ENCODE results near the gene ZNF135.

The ZNF135 gene

DNA sequence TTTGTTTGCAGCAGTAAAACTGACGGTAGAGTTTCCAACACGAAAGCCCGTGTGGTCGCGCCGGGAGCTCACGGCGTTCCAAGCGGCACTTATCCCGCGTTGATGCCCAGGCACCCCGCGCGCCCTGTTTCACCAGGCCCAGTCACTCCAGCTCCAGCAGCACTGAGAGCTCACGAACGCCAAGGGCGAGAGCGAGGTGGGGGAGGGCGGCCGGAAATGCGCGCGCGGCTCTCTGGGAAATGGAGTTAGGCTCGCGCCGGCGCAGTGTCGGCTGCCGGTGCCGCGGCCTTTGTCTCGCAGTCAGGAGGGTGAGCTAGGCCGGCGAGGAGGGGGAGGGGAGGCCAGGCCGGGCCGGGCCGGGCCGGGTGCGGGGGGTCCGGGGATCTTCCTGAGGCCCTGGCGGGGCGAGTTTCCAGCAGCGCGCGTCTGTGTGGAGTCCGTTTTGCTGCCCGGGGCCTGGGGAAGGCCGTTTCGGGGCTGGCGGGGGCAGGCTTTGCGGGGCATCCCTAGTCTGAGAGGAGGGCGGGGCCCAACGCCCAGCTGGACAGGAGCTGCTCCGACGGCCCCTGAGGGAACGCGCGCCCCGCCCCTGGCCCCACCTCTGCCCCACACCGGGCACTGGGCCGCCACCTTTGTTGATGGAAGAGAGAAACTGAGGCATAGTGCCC is at the start of gene ZNF135:
ZNF135 (plus strand) TSS at position 280 of the 668 bp plus-strand sequence. CDS start 721 bp downstream, outside the sequence.
- DNase-seq (ENCODE audit: low read depth in 3 of 3) = peak; percentile 21 to 38 (median 22)

DNA sequence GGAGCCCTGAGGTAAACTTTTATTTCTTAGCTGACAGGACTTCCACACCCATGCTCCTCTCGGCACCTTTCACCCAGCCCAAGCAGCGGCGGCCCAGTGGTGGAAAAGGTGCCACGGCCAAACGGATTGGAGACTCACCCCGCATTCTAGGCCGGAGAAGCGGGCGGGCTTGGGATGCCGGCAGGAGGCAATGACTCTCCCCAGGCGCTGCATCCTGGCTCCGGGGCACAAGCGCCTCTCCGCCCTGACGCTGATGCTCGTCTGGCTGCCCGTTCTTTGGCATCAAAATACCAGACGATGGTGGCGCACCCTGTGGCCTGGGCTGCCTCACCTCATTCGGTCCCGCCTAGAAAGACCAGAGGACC is 49.8 kb upstream of the ZNF135 start:
- DNase-seq (ENCODE audit: low read depth in 3 of 3) = no peak

DNA sequence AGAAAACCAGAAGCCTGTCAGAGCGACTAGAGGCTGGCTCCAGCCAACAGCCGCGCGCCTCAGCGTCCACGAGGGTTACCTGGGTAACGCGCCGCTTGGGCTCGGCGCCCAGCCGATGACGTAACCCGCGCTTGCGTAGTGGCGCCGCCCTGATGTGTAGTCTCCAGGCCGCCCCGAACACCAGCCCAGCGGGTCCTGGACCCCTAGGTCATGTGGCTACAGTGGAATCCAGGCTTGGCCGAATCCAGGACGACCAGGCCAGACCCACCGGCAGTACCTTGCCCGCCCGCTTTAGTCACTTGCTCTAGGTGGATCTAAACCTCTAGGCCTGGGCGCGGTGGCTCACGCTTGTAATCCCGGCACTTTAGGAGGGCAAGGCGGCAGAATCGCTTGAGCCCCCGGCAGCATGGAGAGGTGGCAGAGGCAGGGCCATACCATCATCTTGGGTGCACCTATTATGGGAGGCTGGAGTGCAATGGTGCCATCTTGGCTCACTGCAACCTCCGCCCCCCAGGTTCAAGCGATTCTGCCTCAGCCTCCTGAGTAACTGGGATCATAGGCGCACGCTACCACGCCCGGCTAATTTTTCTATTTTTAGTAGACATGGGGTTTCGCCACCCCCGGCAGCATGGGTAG is 49.3 kb upstream of the ZNF135 start:
- DNase-seq (ENCODE audit: low read depth in 3 of 3) = peak in 2 of 3 experiments; percentile 9 to 13

DNA sequence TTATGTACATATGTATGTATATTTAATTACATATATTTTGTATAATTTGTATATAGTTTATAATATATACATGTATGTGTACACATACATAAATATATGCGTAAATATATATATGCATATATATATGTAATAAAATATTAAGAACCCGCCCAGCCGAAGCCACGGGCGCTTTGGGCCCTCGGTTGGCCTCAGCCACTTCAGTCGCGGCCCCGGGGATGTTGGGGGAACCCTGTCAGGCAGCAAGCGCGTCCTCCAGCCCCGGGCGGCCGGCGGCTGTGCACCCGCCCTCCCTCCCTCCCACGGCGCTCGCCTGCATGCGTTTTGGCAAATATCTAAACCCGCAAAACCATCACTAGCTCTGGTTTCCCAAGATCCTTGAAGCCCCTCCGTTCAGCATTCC is 48.6 kb upstream of the ZNF135 start:
- DNase-seq (ENCODE audit: low read depth in 3 of 3) = no peak

DNA sequence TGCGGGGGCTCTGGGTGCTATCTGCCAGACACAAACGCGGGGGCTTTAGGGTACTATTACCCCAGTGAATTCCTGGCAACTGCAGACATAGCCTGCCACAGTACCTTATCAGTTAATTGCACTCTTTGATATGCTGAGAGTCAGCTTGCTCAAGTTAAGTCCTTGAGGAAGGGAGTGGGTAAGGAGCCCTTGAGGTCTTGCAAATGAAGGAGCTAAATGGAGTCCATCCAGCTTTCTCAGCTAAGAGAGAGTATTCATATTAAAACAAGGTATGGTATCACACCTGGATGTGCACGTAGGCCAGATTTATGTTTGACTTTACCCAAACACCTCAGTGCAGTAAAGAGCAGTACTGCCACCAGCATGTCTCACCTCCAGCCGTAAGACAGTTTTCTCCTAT is 44.9 kb upstream of the ZNF135 start:
- no peak for DNase-seq (ENCODE audit: low read depth in 3 of 3)

DNA sequence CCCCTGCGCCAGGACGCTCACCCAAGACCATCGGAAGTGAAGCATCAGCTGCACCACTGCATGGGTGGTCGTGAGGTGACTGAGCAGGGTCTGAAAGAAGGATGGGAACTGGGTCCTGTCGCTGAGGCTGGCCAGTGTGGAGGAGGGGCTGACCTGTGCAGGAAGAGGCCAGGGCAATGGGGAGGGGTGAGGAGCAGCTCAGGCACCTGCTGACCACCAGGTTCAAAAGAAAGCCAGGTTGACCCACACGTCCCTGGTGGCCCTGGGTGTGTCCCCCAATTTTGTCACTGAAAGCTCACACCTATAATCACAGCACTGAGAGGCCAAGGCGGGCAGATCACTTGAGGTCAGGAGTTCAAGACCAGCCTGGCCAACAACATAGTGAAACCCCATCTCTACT is 39.0 kb upstream of the ZNF135 start:
- no peak for DNase-seq (ENCODE audit: low read depth in 3 of 3)

DNA sequence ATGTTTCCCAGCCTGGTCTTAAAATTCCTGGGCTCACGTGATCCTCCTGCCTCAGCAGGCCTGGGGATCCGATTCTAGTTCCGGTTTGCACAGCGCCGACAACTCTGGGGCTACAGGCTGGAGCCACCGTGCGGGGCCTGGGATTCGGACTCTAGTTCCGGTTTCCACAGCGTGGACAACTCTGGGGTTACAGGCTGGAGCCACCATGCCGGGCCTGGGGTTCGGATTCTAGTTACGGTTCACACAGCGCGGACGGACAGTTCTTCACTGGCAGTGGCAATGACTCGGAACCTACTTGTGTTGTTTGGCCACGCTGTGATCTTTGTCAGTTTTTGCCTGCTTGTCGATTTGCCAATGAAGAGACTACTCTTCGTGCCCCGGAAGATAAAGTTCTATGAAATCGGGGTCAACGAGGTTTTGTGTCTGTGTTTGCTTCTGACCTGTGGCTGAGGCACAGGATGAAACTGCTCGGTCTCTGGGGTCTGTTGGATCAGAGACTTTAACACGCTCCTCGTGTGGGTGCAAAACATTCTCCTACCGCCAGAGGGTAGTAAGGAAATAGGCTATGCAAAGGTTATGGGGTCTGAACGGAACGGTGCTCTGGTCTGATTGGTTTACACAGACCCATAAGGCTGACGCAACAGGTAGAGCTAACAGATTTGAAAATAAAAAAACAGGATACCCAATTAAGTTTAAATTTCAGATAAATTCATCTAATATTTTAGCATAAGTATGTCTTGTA is 37.4 kb upstream of the ZNF135 start:
- DNase-seq (ENCODE audit: low read depth in 3 of 3) = no peak

DNA sequence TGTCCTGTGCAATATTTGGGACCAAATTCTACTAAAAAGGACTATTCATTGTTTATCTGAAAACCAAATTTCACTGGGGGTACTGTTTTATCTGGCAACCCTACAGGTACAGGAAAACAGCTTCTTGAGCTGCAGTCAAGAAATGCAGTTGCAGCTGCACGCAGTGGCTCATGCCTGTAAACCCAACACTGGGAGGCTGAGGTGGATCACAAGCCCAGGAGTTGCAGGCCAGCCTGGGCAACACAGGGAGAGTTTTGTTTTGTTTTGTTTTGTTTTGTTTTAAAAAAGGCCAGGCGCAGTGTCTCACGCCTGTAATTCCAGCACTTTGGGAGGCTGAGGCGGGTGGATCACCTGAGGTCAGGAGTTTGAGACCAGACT is 36.8 kb upstream of the ZNF135 start:
- no peak for DNase-seq (ENCODE audit: low read depth in 3 of 3)

DNA sequence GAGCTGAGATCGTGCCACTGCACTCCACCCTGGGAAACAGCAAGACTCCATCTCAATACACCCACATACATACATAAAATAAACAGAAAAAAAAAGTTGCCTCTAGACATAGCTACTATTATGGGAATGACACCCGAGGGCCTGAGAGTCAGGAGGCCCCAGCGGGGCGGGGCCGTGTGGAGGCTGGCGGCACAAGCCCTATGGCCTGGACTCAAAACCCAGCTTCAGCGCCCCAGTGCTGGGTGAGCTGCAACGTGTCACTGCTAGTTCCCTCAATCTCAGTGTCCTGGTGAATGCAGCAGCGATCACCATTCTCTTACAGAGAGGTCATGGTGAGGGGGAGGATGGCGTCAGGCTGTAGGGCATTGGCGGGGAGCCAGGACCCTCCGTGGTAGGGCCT is 34.4 kb upstream of the ZNF135 start:
- no peak for DNase-seq (ENCODE audit: low read depth in 3 of 3)

DNA sequence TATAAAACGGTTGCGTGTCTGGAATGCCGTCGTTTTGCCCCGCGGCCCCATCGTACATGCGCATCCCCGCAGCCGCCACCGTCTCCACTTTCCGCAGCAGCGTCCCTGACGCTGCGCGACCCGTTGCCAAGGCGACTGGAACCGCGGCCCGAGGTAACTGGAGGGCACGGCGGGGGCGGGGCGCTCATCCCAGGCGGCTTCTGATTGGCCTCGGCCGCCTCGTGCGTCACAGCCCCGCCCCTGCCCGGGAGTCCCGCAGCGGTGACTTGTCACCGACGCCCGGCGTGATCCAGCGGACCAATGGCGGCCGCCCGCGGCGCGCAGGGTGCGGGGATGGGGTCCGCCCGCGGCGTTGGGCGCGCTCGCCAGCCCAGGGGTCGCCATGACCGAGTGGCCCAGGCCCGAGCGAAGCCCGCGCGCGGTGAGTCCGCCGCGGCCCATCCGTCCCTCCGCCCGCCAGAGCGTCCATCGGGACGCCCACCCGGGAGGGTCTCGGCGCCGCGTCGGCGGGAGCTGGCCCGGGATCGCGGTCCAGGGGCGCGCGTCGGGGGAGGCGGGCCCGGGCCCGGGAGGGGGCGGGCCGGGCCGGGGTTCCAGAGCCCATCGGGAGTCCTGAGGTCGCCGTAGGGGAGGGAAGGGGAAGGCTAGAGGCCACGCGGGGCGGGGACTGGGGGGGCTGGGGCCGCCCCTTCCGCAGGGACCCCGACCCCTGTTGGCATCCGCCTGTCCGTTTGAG is 25.2 kb upstream of the ZNF135 start, which contains the start of gene ZSCAN1:
ZSCAN1 (plus strand) TSS at position 285 of the 736 bp plus-strand sequence. CDS start 3,812 bp downstream, outside the sequence.
- DNase-seq (ENCODE audit: low read depth in 3 of 3) = peak in 1 of 3 experiments; percentile 1

DNA sequence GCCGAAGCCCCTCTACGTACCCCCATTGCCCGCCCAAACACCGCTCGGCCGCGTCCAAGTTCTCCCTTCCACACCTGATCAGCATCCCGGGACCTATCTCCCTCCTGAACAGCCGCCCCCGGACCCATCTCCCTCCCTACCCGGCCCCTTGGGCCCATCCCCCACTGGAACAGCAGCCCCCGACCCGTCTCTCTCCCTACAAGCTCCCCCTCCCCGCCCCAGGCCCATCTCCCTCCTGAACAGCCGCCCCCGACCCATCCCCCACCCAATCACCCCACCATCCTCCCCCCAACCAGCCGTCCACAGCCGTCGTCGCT is 24.6 kb upstream of the ZNF135 start:
- DNase-seq (ENCODE audit: low read depth in 3 of 3) = no peak

DNA sequence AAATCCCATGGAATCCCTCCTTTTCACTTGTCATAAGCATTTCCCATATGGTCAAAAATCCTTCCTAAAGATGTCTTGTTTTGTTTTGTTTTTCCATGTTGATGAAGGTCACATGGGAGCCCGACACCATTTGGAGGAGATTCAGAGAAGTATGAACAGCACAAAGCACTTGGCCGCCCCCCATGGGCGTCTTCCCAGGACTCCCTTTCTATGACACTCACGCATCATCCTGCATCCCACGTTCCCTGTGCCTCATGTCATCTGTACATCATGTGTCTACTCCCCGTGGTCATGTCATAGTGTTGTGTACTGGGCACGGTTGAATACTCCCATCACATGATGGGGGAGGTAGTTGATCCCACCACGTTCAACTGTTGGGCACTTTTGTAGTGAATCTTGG is 23.2 kb upstream of the ZNF135 start:
- no peak for DNase-seq (ENCODE audit: low read depth in 3 of 3)

DNA sequence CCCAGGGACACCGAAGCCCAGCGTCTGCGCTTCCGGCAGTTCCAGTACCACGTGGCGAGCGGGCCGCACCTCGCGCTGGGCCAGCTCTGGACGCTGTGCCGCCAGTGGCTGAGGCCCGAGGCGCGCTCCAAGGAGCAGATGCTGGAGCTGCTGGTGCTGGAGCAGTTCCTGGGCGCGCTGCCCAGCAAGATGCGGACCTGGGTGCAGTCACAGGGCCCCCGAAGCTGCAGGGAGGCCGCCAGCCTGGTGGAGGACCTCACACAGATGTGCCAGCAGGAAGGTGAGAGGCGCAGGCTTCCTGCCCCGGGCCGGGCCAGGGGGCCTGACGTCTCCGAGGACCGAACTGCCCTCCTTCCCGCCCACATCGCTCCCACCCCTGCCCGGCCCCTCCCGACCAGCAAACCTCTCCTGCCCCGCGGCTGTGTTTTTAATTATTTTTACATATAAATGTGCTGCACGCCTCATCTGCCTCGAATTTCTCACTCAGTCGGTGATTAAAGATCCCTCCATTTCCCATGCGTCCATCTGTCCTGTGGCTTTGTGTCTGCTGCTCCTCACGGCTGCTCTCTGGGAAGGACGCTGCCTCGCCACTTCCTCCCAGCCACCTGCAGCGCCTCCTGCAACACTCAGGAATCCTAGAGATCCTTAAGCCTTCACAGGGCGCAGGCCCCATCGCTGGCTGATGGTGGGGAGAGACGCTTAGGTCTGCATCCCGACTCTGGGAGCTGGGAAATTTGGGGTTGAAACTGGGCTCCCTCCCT is 21.0 kb upstream of the ZNF135 start:
- no peak for DNase-seq (ENCODE audit: low read depth in 3 of 3)

DNA sequence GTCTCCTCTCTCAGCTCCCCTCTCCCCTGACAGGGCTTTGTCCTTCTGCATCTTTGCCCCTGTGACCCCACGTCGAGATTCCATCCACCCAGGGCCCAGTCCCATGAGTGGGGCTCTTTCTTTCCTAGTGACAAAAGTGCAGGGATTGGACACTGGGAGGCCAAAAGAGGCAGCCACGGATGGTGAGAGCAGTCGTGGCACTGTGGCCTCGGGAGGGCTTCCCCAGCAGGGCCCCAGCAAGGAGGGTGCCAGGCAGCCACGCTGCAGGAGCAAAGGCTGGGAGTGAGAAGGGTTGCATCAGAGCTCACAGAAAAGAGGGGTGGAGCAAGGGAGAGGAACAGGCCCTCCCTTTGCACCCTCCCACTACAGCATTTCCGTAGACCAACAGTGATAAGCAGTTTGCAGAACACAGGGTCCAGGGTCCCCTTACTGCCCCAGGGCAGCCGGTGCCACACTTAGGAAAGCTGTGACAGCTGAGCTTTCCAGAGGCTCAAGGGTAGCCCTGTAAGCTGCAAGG is 20.3 kb upstream of the ZNF135 start:
- no peak for DNase-seq (ENCODE audit: low read depth in 3 of 3)

DNA sequence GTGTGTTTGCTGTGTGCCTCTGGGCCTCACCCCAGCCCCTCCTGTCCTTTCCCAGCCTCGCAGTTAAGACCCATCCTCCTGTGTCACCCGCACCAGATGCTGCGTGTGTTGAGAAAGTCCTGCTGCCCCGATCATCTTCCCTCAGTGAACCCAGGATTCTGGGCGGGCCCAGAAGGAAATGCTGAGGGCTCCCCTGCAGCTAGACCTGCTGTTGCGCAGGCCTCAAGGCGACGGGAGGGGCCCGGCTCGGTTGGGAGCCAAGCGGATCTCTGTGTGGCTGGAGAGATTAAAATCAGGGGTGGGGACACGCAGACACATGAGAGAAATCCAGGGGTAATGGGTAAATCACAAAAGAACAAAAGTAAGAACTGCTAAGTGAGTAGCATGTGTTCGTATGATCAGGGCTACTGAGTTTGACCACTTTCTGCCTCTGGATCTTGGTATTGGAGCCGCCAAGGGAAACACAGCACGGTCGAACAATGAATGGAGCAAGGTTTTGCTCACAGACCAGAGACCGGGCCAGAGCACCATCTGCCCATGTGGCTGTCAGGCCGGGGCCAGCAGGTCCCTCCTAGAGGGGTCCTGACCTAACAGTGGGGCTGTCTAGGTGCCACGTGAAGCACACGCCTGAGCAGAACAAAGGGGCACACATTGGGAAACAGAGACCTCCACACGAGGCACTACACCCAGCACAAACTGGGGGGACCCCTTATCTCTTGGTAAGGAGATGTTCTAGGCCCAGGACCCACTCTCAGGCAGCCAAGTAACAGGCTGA is 18.1 kb upstream of the ZNF135 start:
- no peak for DNase-seq (ENCODE audit: low read depth in 3 of 3)

DNA sequence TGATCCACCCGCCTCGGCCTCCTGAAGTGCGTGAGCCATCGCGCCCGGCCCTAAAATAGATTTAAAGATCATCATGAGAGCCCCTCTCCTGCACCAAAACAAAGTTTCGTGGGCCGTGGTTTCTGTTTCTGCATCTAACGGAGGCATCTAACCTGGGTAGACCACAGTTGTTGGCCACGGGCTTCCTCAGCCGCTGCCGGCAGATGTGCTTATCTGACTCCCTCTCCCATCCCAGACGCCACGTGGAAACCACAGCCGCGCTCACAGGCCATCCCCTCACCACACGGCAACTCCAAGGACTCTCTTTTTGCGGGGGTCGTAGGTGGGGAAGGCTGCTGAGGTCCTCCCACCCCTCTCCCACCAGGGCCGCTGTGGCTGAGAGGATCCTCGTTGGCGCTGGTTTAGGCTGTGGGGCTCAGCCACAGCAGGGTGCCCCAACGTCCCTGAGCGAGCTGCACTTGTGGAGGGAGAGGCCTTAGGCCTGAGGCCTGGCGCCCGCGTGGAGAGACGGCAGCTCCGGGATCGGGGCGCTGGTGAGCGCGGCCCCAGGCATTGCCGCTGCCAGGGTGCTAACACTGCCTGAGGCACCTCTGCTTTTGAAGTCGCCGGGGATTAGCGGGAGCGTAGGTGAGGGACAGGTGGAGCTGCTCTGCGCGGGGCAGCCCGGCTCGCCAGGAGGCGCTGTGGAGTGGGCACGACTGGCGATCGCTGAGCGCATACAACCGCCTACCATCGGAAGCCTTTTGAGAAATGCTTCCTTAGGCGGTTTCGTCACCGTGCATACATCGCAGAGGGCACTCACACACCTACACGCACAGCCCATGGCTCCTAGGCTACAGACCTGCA is 16.4 kb upstream of the ZNF135 start:
- no peak for DNase-seq (ENCODE audit: low read depth in 3 of 3)

DNA sequence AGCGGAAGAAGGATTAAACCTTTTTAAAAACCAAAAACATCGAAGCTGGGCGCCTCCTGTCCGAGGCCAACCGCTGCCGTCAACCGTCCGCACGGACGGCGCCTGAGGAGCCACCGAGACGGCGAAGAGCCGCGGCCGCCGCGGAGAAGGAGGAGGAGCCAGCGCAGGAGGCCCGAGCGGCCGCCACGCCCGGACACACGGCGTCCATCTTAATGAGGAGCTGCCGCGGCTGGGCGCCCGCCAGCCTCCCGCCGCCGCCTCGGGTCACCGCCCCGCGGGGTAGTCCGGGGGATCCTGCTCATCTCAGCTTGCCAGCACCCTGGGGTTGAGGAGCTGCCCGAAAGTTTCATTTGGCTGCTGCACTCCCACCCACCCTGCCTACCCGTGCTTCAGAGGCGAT is 14.7 kb upstream of the ZNF135 start:
- no peak for DNase-seq (ENCODE audit: low read depth in 3 of 3)

DNA sequence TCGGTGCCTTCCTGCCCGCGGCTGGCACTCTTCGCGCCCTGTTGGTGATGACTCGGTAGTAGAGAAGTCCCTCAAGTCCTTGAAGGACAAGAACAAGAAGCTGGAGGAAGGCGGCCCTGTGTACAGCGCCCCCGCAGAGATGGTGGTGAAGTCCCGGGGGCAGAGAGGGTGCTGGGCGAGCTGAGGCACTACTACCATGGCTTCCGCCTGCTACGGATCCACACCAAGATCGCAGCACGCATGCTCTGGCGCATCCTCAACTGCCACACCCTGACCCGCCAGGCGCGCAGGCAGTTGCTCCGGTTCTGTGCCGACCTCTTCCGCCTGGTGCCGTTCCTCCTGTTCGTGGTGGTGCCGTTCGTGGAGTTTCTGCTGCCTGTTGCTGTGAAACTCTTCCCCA is 14.2 kb upstream of the ZNF135 start:
- DNase-seq (ENCODE audit: low read depth in 3 of 3) = no peak

DNA sequence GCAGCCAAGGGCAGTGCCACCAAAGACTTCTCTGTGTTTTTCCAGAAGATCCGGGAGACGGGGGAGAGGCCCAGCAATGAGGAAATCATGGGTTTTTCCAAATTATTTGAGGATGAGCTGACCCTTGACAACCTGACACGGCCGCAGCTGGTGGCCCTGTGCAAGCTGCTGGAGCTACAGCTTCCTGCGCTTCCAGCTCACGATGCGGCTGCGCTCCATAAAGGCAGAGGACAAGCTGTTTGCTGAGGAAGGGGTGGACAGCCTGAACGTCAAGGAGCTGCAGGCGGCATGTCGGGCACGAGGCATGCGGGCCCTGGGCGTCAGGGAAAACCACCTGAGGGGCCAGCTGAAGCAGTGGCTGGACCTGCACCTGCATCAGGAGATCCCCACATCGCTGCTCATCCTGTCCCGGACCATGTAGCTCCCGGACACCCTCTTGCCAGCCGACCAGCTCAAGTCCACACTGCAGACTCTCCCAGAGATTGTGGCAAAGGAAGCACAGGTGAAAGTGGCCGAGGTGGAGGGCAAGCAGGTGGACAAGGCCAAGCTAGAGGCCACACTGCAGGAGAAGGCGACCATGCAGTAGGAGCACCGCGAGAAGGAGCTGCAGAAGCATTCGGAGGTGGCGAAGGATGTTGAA is 13.6 kb upstream of the ZNF135 start:
- no peak for DNase-seq (ENCODE audit: low read depth in 3 of 3)

Data from stimulated activated CD4-positive, alpha-beta T cell treated with anti-CD3 and anti-CD28 coated beads, TNF-alpha, amount 100 ng/mL, for 4 hours (primary cell).